HCT116 (cell line): ENCODE results near the gene EPHX1.

Source experiments
- CTCF ChIP-seq, 3 experiments: fragments of 200-600 bp in 1 of 3; sonication (generic) in 1 of 3; IDR thresholded peaks in 2 of 3; conservative IDR thresholded peaks in 1 of 3; 2 replicates each; pipeline ENCODE4 v1.5.1; 2012 to 2017; ENCODE audit warnings: low read depth in 2 of 3, low read length in 2 of 3, antibody characterized with exemption in 1 of 3, borderline replicate concordance in 1 of 3, control low read depth in 1 of 3, mild to moderate bottlenecking in 1 of 3, mixed read lengths in 1 of 3, mixed run types in 1 of 3, moderate library complexity in 1 of 3; ENCODE audit not compliant: insufficient read depth in 1 of 3
- POLR2AphosphoS5 ChIP-seq: IDR thresholded peaks from 2 replicates; pipeline ENCODE4 v1.6.1; 2011; ENCODE audit warnings: mild to moderate bottlenecking, low read depth, low read length, moderate library complexity

GRCh38 chr1:225868631-225869330 is 58.9 kb downstream of the EPHX1 start:
- TF ChIP-seq CTCF (IDR thresholded peaks at IDR 0.05 in 2 of 3, conservative IDR thresholded peaks at IDR 0.05 in 1 of 3; ENCODE audit: borderline replicate concordance in 1 of 3, insufficient read depth in 1 of 3, low read depth in 2 of 3, low read length in 2 of 3) (no peak), POLR2AphosphoS5 (no peak)
